Measurements from ENCODE around the gene UBD. TPM values are rescaled to one million over a fixed set of nuclear protein-coding genes. Genes with fewer than 3 reads are reported as not detected.

UBD gene
- total RNA-seq, 2 experiments from 2014 or later = 1.6 TPM; not detected in 1

DNA sequence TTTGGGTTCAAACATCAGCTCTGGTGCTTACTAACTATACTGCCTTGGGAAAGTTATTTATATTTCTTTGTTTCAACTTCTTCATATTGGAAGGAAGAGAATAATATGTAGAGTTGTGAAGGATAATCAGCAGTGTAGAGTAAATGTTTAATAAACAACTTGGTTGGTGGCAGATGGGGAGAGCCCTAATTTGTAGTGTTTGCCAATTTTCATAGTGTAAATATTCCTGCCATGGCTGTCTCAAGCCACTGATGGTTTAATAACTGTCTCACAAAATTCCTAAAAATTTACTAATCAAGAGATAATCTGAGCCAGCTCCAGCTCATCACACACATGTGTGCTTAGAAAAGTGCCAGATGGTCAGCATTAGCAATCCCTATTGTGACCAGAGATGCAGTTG, 25.3 kb upstream of the UBD start, which contains the start of gene OR2H2:
OR2H2 (plus strand) TSS at position 301 of the 400 bp plus-strand sequence. CDS start 2,824 bp downstream, outside the sequence.
- H3K36me3 Mint-ChIP-seq = no peaks in the 10 kb centered on the region
- DNase-seq (no peak), ATAC-seq (no peak)
- no peak within 1 kb of the TSS for H3K4me3 Mint-ChIP-seq
- peaks cover 46% of the 10 kb centered on the region for H3K27me3 Mint-ChIP-seq
- peaks cover 1% of the 10 kb centered on the region for H3K4me1 Mint-ChIP-seq
- H3K9me3 Mint-ChIP-seq (ENCODE audit: low read depth) = no peaks in the 10 kb centered on the region
- no peak within 1 kb of the TSS for H3K27ac Mint-ChIP-seq
- CTCF ChIA-PET = no interaction called here

DNA sequence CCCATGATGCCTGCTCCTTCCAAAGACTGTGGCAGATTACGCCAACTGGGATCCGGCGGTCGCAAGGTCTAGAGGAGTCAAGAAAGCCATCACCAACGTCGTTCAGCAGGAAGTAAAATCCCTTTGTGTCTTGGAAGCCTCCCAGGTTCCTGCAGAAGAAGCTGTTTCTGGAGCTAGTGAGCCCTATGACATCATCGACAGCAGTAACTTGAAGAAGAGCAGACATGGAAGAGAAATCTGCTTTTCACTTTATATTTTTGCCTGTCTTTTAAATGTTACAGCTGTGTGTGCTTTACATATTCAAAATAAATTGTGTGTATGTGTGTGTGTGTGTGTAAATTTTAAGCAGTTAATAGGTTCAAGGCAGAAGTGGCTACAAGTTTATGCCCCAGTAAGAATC, 18.0 kb upstream of the UBD start:
- DNase-seq = no peak
- CTCF ChIA-PET = interaction anchor here (1.7 kb wide), 1 partner anchor 12 kb away, joined by 8 read pairs; no protein-coding TSS in a partner anchor
- no peak for ATAC-seq
- Mint-ChIP-seq H3K4me3 (no peak overlapping the region), H3K4me1 (no peaks in the 10 kb centered on the region), H3K27me3 (peaks cover 30% of the 10 kb centered on the region), H3K36me3 (no peaks in the 10 kb centered on the region), H3K9me3 (ENCODE audit: low read depth) (no peaks in the 10 kb centered on the region), H3K27ac (no peak overlapping the region)

DNA sequence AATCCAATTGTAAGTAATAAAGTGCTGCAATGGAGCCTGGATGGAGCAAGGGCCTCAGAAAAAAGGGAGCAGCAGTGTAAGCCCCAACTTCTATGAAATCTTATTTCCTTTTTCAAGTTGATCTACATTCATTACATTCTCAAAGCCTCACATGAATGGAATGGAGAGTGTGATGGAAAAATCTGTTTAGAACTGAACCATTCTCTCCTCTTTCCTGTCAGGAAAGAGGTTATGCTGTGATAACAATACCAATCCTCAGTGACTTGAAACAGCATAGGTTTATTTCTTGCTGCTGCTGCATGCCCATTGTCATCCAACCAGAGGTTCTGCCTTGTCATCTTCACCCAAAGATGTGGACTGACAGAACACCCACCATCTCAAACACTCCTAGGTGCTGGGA, 16.5 kb upstream of the UBD start:
- no peaks in the 10 kb centered on the region for H3K36me3 Mint-ChIP-seq
- no peak overlapping the region for H3K4me3 Mint-ChIP-seq
- H3K9me3 Mint-ChIP-seq (ENCODE audit: low read depth) = no peaks in the 10 kb centered on the region
- no peaks in the 10 kb centered on the region for H3K4me1 Mint-ChIP-seq
- DNase-seq (no peak), ATAC-seq (no peak)
- CTCF ChIA-PET = no interaction called here
- H3K27ac Mint-ChIP-seq = no peak overlapping the region
- H3K27me3 Mint-ChIP-seq = peaks cover 40% of the 10 kb centered on the region

DNA sequence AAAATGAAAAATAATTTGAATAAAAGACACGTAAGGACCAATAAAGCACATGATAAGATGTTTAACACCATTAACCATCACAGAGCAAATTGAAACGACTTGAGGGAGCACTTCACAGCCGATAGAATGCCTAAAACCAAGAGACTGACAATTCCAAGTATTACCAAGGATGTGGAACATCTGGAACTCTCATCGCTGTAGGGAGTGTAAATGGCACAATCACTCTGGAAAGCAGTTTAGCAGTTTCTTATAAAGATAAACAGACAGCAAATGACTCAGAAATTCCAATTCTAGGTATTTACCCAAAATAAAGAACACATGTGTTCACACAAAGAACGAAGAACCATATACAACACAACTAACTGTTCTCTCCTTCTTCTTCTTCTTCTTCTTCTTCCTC, 8.5 kb upstream of the UBD start:
- peaks cover 2% of the 10 kb centered on the region for H3K4me1 Mint-ChIP-seq
- H3K9me3 Mint-ChIP-seq (ENCODE audit: low read depth) = no peaks in the 10 kb centered on the region
- ATAC-seq (no peak), DNase-seq (no peak)
- CTCF ChIA-PET = no interaction called here
- H3K27ac Mint-ChIP-seq = no peak overlapping the region
- no peaks in the 10 kb centered on the region for H3K36me3 Mint-ChIP-seq
- H3K27me3 Mint-ChIP-seq = peaks cover 53% of the 10 kb centered on the region
- no peak overlapping the region for H3K4me3 Mint-ChIP-seq

DNA sequence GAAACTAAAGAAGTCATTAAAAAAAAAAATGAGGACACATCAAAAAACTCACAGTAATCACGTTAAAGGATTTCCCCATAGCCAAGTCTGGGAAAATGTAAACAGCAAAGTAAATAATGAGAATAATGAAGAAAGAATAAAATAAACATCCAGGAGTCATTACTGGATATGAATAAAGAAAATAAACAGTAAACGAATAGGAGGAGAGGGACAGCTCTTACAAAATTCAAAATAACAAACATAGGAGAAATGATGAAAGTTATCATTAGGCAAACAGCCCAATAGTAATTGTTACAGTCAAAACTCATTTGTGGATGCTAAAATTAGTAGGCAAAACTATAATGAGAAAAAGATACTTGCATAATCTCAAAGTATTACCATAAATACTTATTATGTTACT, 8.0 kb upstream of the UBD start:
- peaks cover 2% of the 10 kb centered on the region for H3K4me1 Mint-ChIP-seq
- DNase-seq (no peak), ATAC-seq (no peak)
- no peak overlapping the region for H3K27ac Mint-ChIP-seq
- H3K4me3 Mint-ChIP-seq = no peak overlapping the region
- peaks cover 57% of the 10 kb centered on the region for H3K27me3 Mint-ChIP-seq
- no peaks in the 10 kb centered on the region for H3K36me3 Mint-ChIP-seq
- CTCF ChIA-PET = no interaction called here
- H3K9me3 Mint-ChIP-seq (ENCODE audit: low read depth) = no peaks in the 10 kb centered on the region

DNA sequence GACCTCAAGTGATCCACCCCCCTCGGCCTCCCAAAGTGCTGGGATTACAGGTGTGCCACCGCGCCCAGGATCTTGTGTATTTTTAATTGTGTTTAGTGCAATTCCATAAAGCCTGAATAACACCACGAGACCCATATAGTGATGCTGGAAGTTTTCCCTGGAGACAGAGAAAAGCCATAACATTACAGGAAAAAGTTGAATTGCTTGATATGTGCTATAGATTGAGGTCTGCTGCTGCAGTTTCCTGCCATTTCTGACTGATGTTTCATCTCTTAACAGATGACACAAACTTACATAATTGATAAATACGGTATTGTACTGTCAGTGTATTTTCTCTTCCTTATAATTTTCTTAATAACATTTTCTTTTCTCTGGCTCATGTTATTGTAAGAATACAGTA, 7.3 kb upstream of the UBD start:
- Mint-ChIP-seq H3K27ac (no peak overlapping the region), H3K27me3 (peaks cover 55% of the 10 kb centered on the region), H3K4me3 (no peak overlapping the region), H3K4me1 (peaks cover 2% of the 10 kb centered on the region), H3K9me3 (ENCODE audit: low read depth) (no peaks in the 10 kb centered on the region), H3K36me3 (no peaks in the 10 kb centered on the region)
- no peak for ATAC-seq
- no peak for DNase-seq
- CTCF ChIA-PET = no interaction called here

DNA sequence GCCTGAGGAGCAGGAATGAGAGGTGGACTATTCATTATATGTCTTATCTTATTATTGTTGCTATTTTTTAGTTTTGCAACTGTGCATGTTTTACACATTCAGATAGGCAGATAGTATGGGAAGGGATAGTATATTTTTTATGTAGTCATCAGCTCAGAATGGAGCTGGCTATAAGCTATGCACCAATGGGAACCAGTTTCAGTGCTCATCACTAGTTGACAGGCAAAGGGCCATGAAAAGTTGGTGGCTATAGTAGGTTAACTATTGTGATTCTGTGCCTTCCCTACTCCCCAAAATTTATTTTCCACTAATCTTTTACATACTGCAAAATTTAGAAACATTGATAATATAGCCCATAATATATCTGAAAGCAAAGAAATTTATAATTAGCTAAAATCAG, 5.3 kb upstream of the UBD start:
- no peak for DNase-seq
- H3K36me3 Mint-ChIP-seq = no peaks in the 10 kb centered on the region
- CTCF ChIA-PET = interaction anchor here (1.6 kb wide), 1 partner anchor 25 kb away, joined by 3 read pairs; no protein-coding TSS in a partner anchor
- no peak for ATAC-seq
- no peak overlapping the region for H3K4me3 Mint-ChIP-seq
- peaks cover 57% of the 10 kb centered on the region for H3K27me3 Mint-ChIP-seq
- H3K27ac Mint-ChIP-seq = no peak overlapping the region
- no peaks in the 10 kb centered on the region for H3K9me3 Mint-ChIP-seq (ENCODE audit: low read depth)
- peaks cover 4% of the 10 kb centered on the region for H3K4me1 Mint-ChIP-seq

DNA sequence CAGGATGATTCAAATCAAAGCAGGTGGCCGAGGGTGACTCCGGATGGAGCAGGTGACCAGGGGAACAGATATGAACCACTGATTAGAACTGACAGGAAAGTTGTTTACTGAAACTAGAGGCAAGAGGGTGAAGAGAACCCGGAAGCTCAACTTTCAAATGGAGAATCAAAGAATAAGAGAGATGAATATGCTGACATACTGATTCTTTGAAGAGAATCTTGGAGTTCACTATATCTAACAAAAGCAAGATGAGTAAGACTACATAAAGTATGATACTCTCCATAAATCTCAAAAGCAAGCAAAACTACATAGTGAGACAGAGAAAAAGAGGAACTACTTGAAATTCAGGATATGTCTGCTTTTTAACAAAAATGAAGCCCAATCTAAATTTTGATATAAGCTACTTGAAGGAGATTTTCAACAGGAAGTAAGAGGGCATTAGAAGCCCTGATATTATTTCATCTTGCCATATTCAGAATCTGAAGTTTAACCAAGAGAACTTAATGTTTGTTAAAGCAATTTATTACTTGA, 4.0 kb upstream of the UBD start:
- CTCF ChIA-PET = no interaction called here
- no peak for ATAC-seq

DNA sequence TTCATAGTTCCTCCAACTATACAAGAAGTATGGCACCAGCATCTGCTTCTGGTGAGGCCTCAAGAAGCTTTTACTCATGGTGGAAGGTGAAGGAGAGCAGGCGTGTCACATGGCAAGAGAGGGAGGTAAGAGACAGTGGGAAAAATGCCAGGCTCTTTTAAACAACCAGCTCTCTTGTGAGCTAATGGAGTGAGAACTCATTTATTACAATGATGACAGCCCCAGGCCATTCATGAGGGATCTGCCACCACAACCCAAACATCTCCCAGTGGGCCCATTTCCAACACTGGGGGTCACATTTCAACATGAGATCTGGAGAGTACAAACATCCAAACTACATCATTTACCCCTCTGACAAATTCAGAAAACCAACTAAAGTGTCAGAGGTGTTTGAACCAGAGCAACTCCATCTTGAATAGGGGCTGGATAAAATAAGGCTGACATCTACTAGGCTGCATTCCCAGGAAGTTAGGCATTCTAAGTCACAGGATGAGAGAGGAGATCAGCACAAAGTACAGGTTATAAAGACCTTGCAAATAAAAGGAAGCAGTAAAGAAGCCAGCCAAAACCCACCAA, 2.2 kb upstream of the UBD start:
- DNase-seq (no peak), ATAC-seq (no peak)
- no peaks in the 10 kb centered on the region for H3K9me3 Mint-ChIP-seq (ENCODE audit: low read depth)
- H3K27ac Mint-ChIP-seq = no peak overlapping the region
- CTCF ChIA-PET = no interaction called here
- H3K4me3 Mint-ChIP-seq = no peak overlapping the region
- H3K27me3 Mint-ChIP-seq = peaks cover 56% of the 10 kb centered on the region
- peaks cover 4% of the 10 kb centered on the region for H3K4me1 Mint-ChIP-seq
- H3K36me3 Mint-ChIP-seq = no peaks in the 10 kb centered on the region

More for the DNA sequence above, 4.0 kb upstream of the UBD start:
- no peak for DNase-seq
- Mint-ChIP-seq H3K36me3 (no peaks in the 10 kb centered on the region), H3K27ac (no peak overlapping the region), H3K27me3 (peaks cover 65% of the 10 kb centered on the region), H3K4me1 (peaks cover 4% of the 10 kb centered on the region), H3K4me3 (no peak overlapping the region), H3K9me3 (ENCODE audit: low read depth) (no peaks in the 10 kb centered on the region)

DNA sequence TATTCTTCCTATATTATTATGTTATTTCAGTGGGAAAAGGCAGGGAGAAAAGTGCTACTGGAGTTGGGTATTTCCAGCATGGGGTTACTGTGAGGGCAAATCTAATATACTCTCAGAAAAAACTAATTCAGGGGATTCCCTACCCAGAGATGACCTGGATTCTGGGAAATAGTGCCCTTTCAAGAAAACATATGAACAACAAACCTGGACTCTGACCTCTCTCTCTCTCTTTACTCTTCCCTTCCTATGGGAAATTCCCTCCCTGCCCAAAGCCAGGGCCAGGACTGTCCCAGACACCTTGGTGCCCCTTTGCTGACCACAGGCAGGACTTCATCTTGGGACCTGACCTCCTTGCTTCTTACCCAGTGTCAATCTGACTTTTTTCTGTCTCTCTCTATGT, 1.6 kb upstream of the UBD start:
- H3K4me3 Mint-ChIP-seq = no peak overlapping the region
- no peaks in the 10 kb centered on the region for H3K36me3 Mint-ChIP-seq
- peaks cover 58% of the 10 kb centered on the region for H3K27me3 Mint-ChIP-seq
- DNase-seq (no peak), ATAC-seq (no peak)
- peaks cover 4% of the 10 kb centered on the region for H3K4me1 Mint-ChIP-seq
- no peaks in the 10 kb centered on the region for H3K9me3 Mint-ChIP-seq (ENCODE audit: low read depth)
- CTCF ChIA-PET = no interaction called here
- no peak overlapping the region for H3K27ac Mint-ChIP-seq

DNA sequence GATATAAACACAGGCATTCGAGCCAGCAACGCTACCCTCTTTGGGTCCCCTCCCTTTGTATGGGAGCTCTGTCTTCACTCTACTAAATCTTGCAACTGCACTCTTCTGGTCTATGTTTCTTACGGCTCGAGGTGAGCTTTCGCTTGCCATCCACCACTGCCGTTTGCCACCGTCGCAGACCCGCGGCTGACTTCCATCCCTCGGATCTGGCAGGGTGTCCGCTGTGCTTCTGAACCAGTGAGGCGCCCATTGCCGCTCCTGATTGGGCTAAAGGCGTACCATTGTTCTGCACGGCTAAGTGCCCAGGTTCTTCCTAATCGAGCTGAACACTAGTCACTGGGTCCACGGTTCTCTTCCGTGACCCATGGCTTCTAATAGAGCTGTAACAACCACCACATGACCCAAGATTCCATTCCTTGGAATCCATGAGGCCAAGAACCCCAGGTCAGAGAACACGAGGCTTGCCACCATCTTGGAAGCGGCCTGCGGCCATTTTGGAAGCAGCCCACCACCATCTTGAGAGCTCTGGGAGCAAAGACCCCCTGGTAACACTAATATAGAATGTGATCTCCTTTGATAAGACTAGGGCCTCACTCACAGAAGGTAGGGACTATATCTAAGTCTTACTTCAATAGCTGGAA, 973 bp downstream of the UBD start:
- DNase-seq (no peak), ATAC-seq (no peak)
- Mint-ChIP-seq H3K36me3 (peaks cover 1% of the 10 kb centered on the region), H3K4me3 (no peak overlapping the region), H3K27ac (no peak overlapping the region), H3K4me1 (peaks cover 8% of the 10 kb centered on the region), H3K9me3 (ENCODE audit: low read depth) (no peaks in the 10 kb centered on the region), H3K27me3 (peaks cover 71% of the 10 kb centered on the region)
- CTCF ChIA-PET = no interaction called here

DNA sequence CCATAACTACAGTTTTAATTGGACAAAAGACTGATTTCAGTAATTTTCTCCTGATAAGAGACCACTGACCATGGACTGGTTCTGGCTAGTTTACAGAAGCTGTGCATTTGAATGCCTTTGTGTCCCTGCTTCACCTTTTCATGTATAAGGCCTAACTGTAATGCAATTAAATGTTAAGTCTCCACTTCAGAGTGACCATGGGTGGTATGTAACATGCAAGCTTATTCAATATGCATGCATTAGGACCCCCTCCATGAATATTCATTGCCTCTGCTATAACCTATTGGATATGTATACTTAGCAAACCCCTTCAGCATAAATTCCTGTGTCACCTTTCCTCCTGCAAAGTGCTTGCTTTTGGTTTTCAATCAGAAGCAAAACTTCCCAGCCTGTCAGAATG, 2.2 kb downstream of the UBD start:
- Mint-ChIP-seq H3K4me1 (peaks cover 16% of the 10 kb centered on the region), H3K27ac (no peak overlapping the region), H3K9me3 (ENCODE audit: low read depth) (no peaks in the 10 kb centered on the region), H3K36me3 (peaks cover 1% of the 10 kb centered on the region), H3K4me3 (no peak overlapping the region), H3K27me3 (peaks cover 71% of the 10 kb centered on the region)
- CTCF ChIA-PET = no interaction called here
- no peak for ATAC-seq
- no peak for DNase-seq

DNA sequence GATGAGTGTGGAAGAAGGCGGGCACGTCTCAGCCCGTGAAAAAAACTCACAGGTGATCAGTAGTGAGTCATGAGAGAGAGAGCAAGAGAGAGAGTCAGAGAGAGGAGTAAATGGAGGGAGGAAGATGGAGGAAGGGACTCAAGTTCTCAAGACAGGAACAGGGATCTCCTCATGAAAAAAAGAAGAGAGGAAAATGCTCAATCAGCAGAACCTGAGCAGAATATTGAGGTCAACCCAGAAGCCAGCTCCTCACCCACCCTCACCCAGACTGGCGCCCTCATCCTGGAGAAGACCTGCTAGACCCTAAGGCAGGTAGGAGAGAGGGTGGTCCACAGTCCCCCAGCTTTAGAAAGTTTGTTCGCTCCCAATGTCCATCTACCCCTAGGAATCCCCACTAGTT, 4.8 kb downstream of the UBD start:
- Mint-ChIP-seq H3K36me3 (peaks cover 1% of the 10 kb centered on the region), H3K27ac (no peak overlapping the region), H3K4me1 (peaks cover 14% of the 10 kb centered on the region), H3K27me3 (peaks cover 69% of the 10 kb centered on the region), H3K4me3 (no peak overlapping the region), H3K9me3 (ENCODE audit: low read depth) (no peaks in the 10 kb centered on the region)
- DNase-seq (no peak), ATAC-seq (no peak)
- CTCF ChIA-PET = no interaction called here

DNA sequence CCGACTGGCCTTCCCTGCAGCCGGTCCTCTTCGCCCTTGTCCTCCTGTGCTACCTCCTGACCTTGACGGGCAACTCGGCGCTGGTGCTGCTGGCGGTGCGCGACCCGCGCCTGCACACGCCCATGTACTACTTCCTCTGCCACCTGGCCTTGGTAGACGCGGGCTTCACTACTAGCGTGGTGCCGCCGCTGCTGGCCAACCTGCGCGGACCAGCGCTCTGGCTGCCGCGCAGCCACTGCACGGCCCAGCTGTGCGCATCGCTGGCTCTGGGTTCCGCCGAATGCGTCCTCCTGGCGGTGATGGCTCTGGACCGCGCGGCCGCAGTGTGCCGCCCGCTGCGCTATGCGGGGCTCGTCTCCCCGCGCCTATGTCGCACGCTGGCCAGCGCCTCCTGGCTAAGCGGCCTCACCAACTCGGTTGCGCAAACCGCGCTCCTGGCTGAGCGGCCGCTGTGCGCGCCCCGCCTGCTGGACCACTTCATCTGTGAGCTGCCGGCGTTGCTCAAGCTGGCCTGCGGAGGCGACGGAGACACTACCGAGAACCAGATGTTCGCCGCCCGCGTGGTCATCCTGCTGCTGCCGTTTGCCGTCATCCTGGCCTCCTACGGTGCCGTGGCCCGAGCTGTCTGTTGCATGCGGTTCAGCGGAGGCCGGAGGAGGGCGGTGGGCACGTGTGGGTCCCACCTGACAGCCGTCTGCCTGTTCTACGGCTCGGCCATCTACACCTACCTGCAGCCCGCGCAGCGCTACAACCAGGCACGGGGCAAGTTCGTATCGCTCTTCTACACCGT, 6.1 kb downstream of the UBD start:
- peaks cover 14% of the 10 kb centered on the region for H3K4me1 Mint-ChIP-seq
- DNase-seq (no peak), ATAC-seq (peak; percentile 47)
- peaks cover 1% of the 10 kb centered on the region for H3K36me3 Mint-ChIP-seq
- H3K4me3 Mint-ChIP-seq = peak overlapping the region; percentile 31
- CTCF ChIA-PET = no interaction called here
- peaks cover 73% of the 10 kb centered on the region for H3K27me3 Mint-ChIP-seq
- H3K27ac Mint-ChIP-seq = no peak overlapping the region
- H3K9me3 Mint-ChIP-seq (ENCODE audit: low read depth) = no peaks in the 10 kb centered on the region

Data from activated CD8-positive, alpha-beta memory T cell treated with anti-CD3 and anti-CD28 coated beads, Interleukin-2, amount 10 ng/mL, durations not matched to agents 7 days and 5 days (primary cell).